ENCODE data around the gene CAPN11. TPM values are rescaled to one million over a fixed set of nuclear protein-coding genes. Genes with fewer than 3 reads are reported as not detected.
A peak's percentile ranks its signal among the peaks of the same experiment; 100 is the strongest.

The CAPN11 gene
- total and polyA plus RNA-seq, 2 experiments from 2014 or later = not detected

DNA sequence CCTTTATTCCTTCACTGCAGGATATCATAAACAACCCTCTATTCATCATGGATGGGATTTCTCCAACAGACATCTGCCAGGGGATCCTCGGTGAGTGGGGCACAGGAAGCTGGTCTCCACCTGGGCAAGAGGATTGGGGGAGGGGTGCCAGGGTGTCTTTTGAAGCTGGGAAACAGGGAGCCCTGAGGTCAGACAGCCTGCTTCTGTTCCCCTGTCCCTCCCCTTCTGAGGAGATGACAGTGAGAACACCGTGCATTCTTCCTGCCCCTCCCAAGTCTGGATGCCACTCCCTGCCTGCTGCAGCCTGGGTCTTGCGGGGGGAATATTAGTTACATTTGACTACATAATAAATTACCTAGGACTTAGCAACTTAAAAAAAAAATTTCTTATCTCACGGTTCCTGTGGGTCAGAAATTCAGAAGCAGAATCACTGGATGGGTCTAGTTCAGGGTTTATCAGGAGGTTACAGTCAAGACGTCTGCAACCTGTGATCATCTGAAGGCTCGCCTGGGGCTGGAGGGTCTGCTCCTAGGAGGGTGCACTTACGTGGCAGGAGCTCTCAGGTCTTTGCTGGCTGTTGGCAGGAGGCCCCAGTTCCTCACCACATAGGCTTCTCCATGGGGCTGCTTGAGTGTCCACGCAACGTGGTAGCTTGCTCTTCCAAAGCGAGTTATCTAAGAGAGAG is 11.4 kb downstream of the CAPN11 start:
- H3K36me3 ChIP-seq = no peaks in the 10 kb centered on the region
- H3K9me3 ChIP-seq (ENCODE audit: low read depth) = no peaks in the 10 kb centered on the region
- no peaks in the 10 kb centered on the region for H3K27me3 ChIP-seq
- DNase-seq (ENCODE audit: low read depth in 1 of 2, low spot score in 1 of 2) = no peak
- TF ChIP-seq, protein P1, sequence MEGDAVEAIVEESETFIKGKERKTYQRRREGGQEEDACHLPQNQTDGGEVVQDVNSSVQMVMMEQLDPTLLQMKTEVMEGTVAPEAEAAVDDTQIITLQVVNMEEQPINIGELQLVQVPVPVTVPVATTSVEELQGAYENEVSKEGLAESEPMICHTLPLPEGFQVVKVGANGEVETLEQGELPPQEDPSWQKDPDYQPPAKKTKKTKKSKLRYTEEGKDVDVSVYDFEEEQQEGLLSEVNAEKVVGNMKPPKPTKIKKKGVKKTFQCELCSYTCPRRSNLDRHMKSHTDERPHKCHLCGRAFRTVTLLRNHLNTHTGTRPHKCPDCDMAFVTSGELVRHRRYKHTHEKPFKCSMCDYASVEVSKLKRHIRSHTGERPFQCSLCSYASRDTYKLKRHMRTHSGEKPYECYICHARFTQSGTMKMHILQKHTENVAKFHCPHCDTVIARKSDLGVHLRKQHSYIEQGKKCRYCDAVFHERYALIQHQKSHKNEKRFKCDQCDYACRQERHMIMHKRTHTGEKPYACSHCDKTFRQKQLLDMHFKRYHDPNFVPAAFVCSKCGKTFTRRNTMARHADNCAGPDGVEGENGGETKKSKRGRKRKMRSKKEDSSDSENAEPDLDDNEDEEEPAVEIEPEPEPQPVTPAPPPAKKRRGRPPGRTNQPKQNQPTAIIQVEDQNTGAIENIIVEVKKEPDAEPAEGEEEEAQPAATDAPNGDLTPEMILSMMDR (IDR thresholded peaks at IDR 0.05; ENCODE audit: low read depth, low read length) = no peak
- H3K27ac ChIP-seq = no peak overlapping the region
- no peak overlapping the region for H3K4me3 ChIP-seq
- no peaks in the 10 kb centered on the region for H3K4me1 ChIP-seq (ENCODE audit: low read depth)

DNA sequence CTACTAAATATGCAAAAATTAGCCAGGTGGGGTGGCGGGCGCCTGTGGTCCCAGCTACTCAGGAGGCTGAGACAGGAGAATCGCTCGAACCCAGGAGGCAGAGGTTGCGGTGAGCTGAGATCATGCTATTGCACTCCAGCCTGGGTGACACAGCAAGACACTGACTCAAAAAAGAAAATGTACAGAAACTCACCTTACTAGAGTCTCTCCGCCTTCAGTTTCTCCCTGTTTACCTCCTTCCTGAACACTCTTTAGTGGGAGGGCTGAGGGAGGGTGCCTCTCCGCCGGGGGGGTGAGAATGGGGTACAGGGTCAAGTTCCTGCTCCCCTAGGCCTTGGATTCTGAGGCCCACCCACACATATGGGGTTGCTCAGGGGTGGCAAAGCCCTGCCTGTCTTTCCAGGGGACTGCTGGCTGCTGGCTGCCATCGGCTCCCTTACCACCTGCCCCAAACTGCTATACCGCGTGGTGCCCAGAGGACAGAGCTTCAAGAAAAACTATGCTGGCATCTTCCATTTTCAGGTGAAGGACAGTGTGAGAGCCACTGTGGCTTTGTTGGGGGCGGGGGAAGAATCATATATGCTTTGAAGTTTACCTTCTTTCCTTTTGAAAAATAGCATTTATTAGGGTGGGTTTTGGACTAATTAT is 13.4 kb downstream of the CAPN11 start:
- TF ChIP-seq, protein P1 (IDR thresholded peaks at IDR 0.05; ENCODE audit: low read depth, low read length) = no peak
- Histone ChIP-seq H3K27ac (no peak overlapping the region), H3K9me3 (ENCODE audit: low read depth) (no peaks in the 10 kb centered on the region), H3K36me3 (no peaks in the 10 kb centered on the region), H3K4me3 (no peak overlapping the region), H3K4me1 (ENCODE audit: low read depth) (no peaks in the 10 kb centered on the region), H3K27me3 (no peaks in the 10 kb centered on the region)
- no peak for DNase-seq (ENCODE audit: low read depth in 1 of 2, low spot score in 1 of 2)

DNA sequence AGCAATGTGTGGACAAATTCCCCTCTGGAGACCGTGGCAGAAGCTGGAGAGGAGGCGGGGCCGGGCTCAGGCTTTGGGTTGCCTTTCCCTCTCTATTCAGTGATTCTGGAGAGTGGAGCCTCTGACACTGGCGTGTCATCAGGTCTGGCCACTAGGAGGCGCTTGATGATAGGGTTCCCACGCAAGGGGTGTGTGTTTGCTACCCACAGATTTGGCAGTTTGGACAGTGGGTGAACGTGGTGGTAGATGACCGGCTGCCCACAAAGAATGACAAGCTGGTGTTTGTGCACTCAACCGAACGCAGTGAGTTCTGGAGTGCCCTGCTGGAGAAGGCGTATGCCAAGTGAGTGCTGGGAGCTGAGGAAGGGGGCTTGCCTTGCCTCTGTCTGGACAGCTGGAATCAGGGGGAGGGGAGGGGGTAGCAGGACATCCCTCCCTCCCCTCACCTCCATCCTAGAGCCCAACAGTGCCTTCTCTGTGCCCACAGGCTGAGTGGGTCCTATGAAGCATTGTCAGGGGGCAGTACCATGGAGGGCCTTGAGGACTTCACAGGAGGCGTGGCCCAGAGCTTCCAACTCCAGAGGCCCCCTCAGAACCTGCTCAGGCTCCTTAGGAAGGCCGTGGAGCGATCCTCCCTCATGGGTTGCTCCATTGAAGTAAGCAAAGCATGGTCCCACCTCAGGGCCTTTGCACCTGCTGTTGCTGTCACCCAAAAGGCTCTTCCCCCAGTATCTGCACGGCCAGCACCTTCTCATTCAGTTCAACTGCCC is 14.3 kb downstream of the CAPN11 start:
- peak; percentile 81 to 89 for DNase-seq (ENCODE audit: low read depth in 1 of 2, low spot score in 1 of 2)
- Histone ChIP-seq H3K4me1 (ENCODE audit: low read depth) (no peaks in the 10 kb centered on the region), H3K27ac (no peak overlapping the region), H3K4me3 (no peak overlapping the region), H3K36me3 (no peaks in the 10 kb centered on the region), H3K9me3 (ENCODE audit: low read depth) (no peaks in the 10 kb centered on the region), H3K27me3 (no peaks in the 10 kb centered on the region)
- TF ChIP-seq, protein P1 (IDR thresholded peaks at IDR 0.05; ENCODE audit: low read depth, low read length) = peak; percentile 96

DNA sequence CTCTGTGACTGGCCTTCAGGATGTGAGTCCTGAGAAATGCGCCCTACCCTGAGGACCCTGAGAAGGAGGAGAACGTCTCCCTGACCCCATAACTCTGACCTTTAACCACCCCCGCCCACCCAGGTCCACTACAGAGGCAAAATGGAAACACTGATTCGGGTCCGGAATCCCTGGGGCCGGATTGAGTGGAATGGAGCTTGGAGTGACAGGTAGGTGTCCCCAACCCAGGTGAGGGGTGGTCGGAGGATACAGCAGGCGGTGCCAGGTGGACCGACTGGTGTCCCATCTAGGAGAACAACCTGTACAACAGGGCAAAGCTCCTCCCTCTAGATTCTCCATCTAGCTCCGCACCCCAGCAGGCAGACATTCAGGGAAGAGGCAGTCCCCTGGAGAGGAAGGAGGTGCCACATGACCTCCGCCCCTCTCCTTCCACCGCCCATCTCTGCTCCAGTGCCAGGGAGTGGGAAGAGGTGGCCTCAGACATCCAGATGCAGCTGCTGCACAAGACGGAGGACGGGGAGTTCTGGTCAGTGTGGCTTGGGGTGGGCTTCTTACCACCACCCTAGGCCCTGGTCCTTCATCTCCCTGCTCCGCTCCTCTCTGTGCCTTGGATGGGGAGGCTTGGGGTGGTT is 17.6 kb downstream of the CAPN11 start:
- no peaks in the 10 kb centered on the region for H3K27me3 ChIP-seq
- TF ChIP-seq, protein P1 (IDR thresholded peaks at IDR 0.05; ENCODE audit: low read depth, low read length) = no peak
- H3K36me3 ChIP-seq = no peaks in the 10 kb centered on the region
- no peak overlapping the region for H3K27ac ChIP-seq
- no peak for DNase-seq (ENCODE audit: low read depth in 1 of 2, low spot score in 1 of 2)
- H3K9me3 ChIP-seq (ENCODE audit: low read depth) = no peaks in the 10 kb centered on the region
- no peaks in the 10 kb centered on the region for H3K4me1 ChIP-seq (ENCODE audit: low read depth)
- no peak overlapping the region for H3K4me3 ChIP-seq

DNA sequence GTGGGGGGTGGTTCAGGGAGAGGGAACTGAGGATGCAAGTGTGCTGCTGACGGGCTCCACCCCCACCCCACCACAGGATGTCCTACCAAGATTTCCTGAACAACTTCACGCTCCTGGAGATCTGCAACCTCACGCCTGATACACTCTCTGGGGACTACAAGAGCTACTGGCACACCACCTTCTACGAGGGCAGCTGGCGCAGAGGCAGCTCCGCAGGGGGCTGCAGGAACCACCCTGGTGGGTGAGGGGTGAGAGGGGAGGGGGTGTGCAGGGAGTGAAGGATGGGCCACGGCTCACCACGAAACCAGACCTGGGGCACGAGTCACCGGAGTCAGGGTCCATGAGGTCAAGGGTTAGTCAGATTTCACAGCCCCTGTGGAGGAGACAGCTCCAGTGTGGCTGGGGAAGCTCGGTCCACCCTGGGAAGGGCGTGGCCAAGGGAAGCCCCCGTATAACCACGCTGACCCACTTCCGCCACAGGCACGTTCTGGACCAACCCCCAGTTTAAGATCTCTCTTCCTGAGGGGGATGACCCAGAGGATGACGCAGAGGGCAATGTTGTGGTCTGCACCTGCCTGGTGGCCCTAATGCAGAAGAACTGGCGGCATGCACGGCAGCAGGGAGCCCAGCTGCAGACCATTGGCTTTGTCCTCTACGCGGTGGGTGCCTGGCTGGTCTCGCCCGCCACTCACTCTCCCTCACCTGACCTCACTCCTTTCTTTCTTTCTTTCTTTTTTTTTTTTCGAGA is 18.3 kb downstream of the CAPN11 start:
- no peak for DNase-seq (ENCODE audit: low read depth in 1 of 2, low spot score in 1 of 2)
- Histone ChIP-seq H3K36me3 (no peaks in the 10 kb centered on the region), H3K27me3 (no peaks in the 10 kb centered on the region), H3K27ac (no peak overlapping the region), H3K4me3 (no peak overlapping the region), H3K4me1 (ENCODE audit: low read depth) (no peaks in the 10 kb centered on the region), H3K9me3 (ENCODE audit: low read depth) (no peaks in the 10 kb centered on the region)
- TF ChIP-seq, protein P1 (IDR thresholded peaks at IDR 0.05; ENCODE audit: low read depth, low read length) = no peak

Measured in cardiac muscle cell (in vitro differentiated cells and primary cell).